ENCODE measurements around the gene PPM1A. TPM values are rescaled to one million over a fixed set of nuclear protein-coding genes. Genes with fewer than 3 reads are reported as not detected.

The PPM1A gene
- total RNA-seq, 4 donors from 2014 or later: 41.9 to 65.8 (median 44.5) TPM

- no peak for TF ChIP-seq POLR2A (IDR thresholded peaks at IDR 0.05)
- TF ChIP-seq CTCF (IDR thresholded peaks at IDR 0.05): no peak
- Histone ChIP-seq H3K4me1 (peaks cover 23 to 35% of the 10 kb centered on the region in 2 donors), H3K9me3 (no peaks in the 10 kb centered on the region), H3K27ac (no peak overlapping the region), H3K36me3 (peaks cover 0 to 6% of the 10 kb centered on the region in 2 donors), H3K27me3 (no peaks in the 10 kb centered on the region), H3K4me3 (replicated peaks in 1 of 3) (no peak overlapping the region)
- intact Hi-C loops (cut with DNase I): no loop called here
- no peak for DNase-seq
- 26 to 32% methylated on average over 2 of the region's 2 CpGs for whole genome bisulfite sequencing, 2 donors
These were observed 29.3 kb downstream of the PPM1A start for GRCh38 chr14:60278350-60278749.

GRCh38 chr14:60287452-60287851, 38.4 kb downstream of the PPM1A start:
- intact Hi-C loops (cut with DNase I): no loop called here
- H3K4me3 ChIP-seq (replicated peaks in 1 of 3): no peak overlapping the region
- H3K4me1 ChIP-seq: no peaks in the 10 kb centered on the region
- no peaks in the 10 kb centered on the region for H3K27me3 ChIP-seq
- TF ChIP-seq POLR2A (IDR thresholded peaks at IDR 0.05): no peak
- no peak for TF ChIP-seq CTCF (IDR thresholded peaks at IDR 0.05)
- H3K36me3 ChIP-seq: peaks cover 8 to 19% of the 10 kb centered on the region in 2 donors
- no peak for DNase-seq
- no peak overlapping the region for H3K27ac ChIP-seq
- H3K9me3 ChIP-seq: no peaks in the 10 kb centered on the region

- H3K4me3 ChIP-seq (replicated peaks in 1 of 3): no peak overlapping the region
- WGBS, 2 donors: 97 to 100% methylated on average over 1 of the region's 1 CpG
- H3K9me3 ChIP-seq: no peaks in the 10 kb centered on the region
- no peaks in the 10 kb centered on the region for H3K27me3 ChIP-seq
- H3K4me1 ChIP-seq: no peaks in the 10 kb centered on the region
- DNase-seq: no peak
- H3K36me3 ChIP-seq: peaks cover 8 to 23% of the 10 kb centered on the region in 2 donors
- intact Hi-C loops (cut with DNase I): no loop called here
- H3K27ac ChIP-seq: no peak overlapping the region
- TF ChIP-seq CTCF (IDR thresholded peaks at IDR 0.05) (no peak), POLR2A (IDR thresholded peaks at IDR 0.05) (no peak)
These were observed 39.3 kb downstream of the PPM1A start for GRCh38 chr14:60288279-60288678.

GRCh38 chr14:60294411-60295069, 45.5 kb downstream of the PPM1A start:
- Histone ChIP-seq H3K4me3 (replicated peaks in 1 of 3) (no peak overlapping the region), H3K36me3 (peaks cover 0 to 15% of the 10 kb centered on the region in 2 donors), H3K27ac (no peak overlapping the region), H3K4me1 (no peaks in the 10 kb centered on the region), H3K27me3 (no peaks in the 10 kb centered on the region), H3K9me3 (no peaks in the 10 kb centered on the region)
- TF ChIP-seq POLR2A (IDR thresholded peaks at IDR 0.05) (no peak), CTCF (IDR thresholded peaks at IDR 0.05) (no peak)
- 94 to 95% methylated on average over 3 of the region's 3 CpGs for WGBS, 2 donors
- intact Hi-C loops (cut with DNase I): no loop called here
- DNase-seq: no peak

- Histone ChIP-seq H3K4me1 (no peaks in the 10 kb centered on the region), H3K36me3 (no peaks in the 10 kb centered on the region), H3K4me3 (replicated peaks in 1 of 3) (no peak overlapping the region), H3K9me3 (no peaks in the 10 kb centered on the region), H3K27ac (no peak overlapping the region), H3K27me3 (no peaks in the 10 kb centered on the region)
- TF ChIP-seq POLR2A (IDR thresholded peaks at IDR 0.05) (no peak), CTCF (IDR thresholded peaks at IDR 0.05) (no peak)
- intact Hi-C loops (cut with DNase I): no loop called here
- DNase-seq: no peak
These were observed 51.0 kb downstream of the PPM1A start for GRCh38 chr14:60300019-60300418.
